GM23248 (cell line): ENCODE data around the gene MEX3D.

ENCODE experiments used
- EZH2 ChIP-seq: fragments of 200-600 bp; sonication (generic); IDR thresholded peaks from 2 replicates; pipeline ENCODE4 v1.6.1; 2018; ENCODE audit warnings: antibody characterized with exemption, mild to moderate bottlenecking; ENCODE audit not compliant: insufficient read depth, poor library complexity, severe bottlenecking
- EZH2phosphoT487 ChIP-seq: fragments of 200-600 bp; sonication (generic); IDR thresholded peaks from 2 replicates; pipeline ENCODE4 v1.6.1; 2018; ENCODE audit warnings: antibody characterized with exemption, moderate library complexity, mild to moderate bottlenecking, low read depth; ENCODE audit not compliant: insufficient read depth

- no peak for TF ChIP-seq EZH2phosphoT487
- TF ChIP-seq EZH2: no peak
Measured at GRCh38 chr19:1610579-1610978, 42.5 kb upstream of the MEX3D start.
